ENCODE measurements around the gene TBC1D12.
"Not testable (repeated sequence)": the region's sequence is repeated elsewhere in the genome, so short reads cannot be mapped to it uniquely, and the experiment has no call there.

Gene TBC1D12

GRCh38 chr10:94490789-94491039, 88.4 kb downstream of the TBC1D12 start:
- Histone ChIP-seq H3K4me3 (ENCODE audit: extremely low read depth, insufficient read depth, low read length, poor library complexity, severe bottlenecking) (no peak overlapping the region), H3K9me3 (ENCODE audit: control insufficient read depth, low read length) (no peaks in the 10 kb centered on the region), H3K36me3 (ENCODE audit: control insufficient read depth, insufficient read depth, low read length) (no peaks in the 10 kb centered on the region), H3K4me1 (ENCODE audit: control insufficient read depth, insufficient read depth, low read length, poor library complexity, severe bottlenecking) (no peaks in the 10 kb centered on the region), H3K27ac (ENCODE audit: low read depth, low read length, severe bottlenecking) (no peak overlapping the region)

- Histone ChIP-seq H3K27ac (ENCODE audit: low read depth, low read length, severe bottlenecking) (no peak overlapping the region), H3K36me3 (ENCODE audit: control insufficient read depth, insufficient read depth, low read length) (no peaks in the 10 kb centered on the region), H3K4me1 (ENCODE audit: control insufficient read depth, insufficient read depth, low read length, poor library complexity, severe bottlenecking) (no peaks in the 10 kb centered on the region), H3K9me3 (ENCODE audit: control insufficient read depth, low read length) (no peaks in the 10 kb centered on the region), H3K4me3 (ENCODE audit: extremely low read depth, insufficient read depth, low read length, poor library complexity, severe bottlenecking) (no peak overlapping the region)
- 43% methylated on average over 1 of the region's 2 CpGs; no CpG with 5 or more reads in 1 of the 2 experiments for WGBS, 2 experiments (ENCODE audit: insufficient coverage in 2 of 2)
These were observed 91.1 kb downstream of the TBC1D12 start for GRCh38 chr10:94493463-94493862.

- Histone ChIP-seq H3K4me1 (ENCODE audit: control insufficient read depth, insufficient read depth, low read length, poor library complexity, severe bottlenecking) (no peaks in the 10 kb centered on the region), H3K36me3 (ENCODE audit: control insufficient read depth, insufficient read depth, low read length) (no peaks in the 10 kb centered on the region), H3K27ac (ENCODE audit: low read depth, low read length, severe bottlenecking) (no peak overlapping the region), H3K4me3 (ENCODE audit: extremely low read depth, insufficient read depth, low read length, poor library complexity, severe bottlenecking) (no peak overlapping the region), H3K9me3 (ENCODE audit: control insufficient read depth, low read length) (no peaks in the 10 kb centered on the region)
- WGBS, 2 experiments (ENCODE audit: insufficient coverage in 2 of 2), result 96 to 100% methylated on average over 3 of the region's 4 CpGs
These were observed 93.7 kb downstream of the TBC1D12 start for GRCh38 chr10:94496010-94496409.

- WGBS, 2 experiments (ENCODE audit: insufficient coverage in 2 of 2), result 82% methylated on average over 1 of the region's 3 CpGs; no CpG with 5 or more reads in 1 of the 2 experiments
- Histone ChIP-seq H3K4me1 (ENCODE audit: control insufficient read depth, insufficient read depth, low read length, poor library complexity, severe bottlenecking) (no peaks in the 10 kb centered on the region), H3K36me3 (ENCODE audit: control insufficient read depth, insufficient read depth, low read length) (no peaks in the 10 kb centered on the region), H3K9me3 (ENCODE audit: control insufficient read depth, low read length) (no peaks in the 10 kb centered on the region), H3K4me3 (ENCODE audit: extremely low read depth, insufficient read depth, low read length, poor library complexity, severe bottlenecking) (no peak overlapping the region), H3K27ac (ENCODE audit: low read depth, low read length, severe bottlenecking) (no peak overlapping the region)
These were observed 94.3 kb downstream of the TBC1D12 start for GRCh38 chr10:94496646-94497045.

GRCh38 chr10:94500063-94500462, 97.7 kb downstream of the TBC1D12 start:
- no peak overlapping the region for H3K27ac ChIP-seq (ENCODE audit: low read depth, low read length, severe bottlenecking)
- H3K4me3 ChIP-seq (ENCODE audit: extremely low read depth, insufficient read depth, low read length, poor library complexity, severe bottlenecking), result no peak overlapping the region
- H3K9me3 ChIP-seq (ENCODE audit: control insufficient read depth, low read length), result no peaks in the 10 kb centered on the region
- no peaks in the 10 kb centered on the region for H3K36me3 ChIP-seq (ENCODE audit: control insufficient read depth, insufficient read depth, low read length)
- WGBS, 2 experiments (ENCODE audit: insufficient coverage in 2 of 2), result no CpG with 5 or more reads among the region's 5 CpGs
- H3K4me1 ChIP-seq (ENCODE audit: control insufficient read depth, insufficient read depth, low read length, poor library complexity, severe bottlenecking), result no peaks in the 10 kb centered on the region

GRCh38 chr10:94521276-94522250, 119.2 kb downstream of the TBC1D12 start:
- H3K4me3 ChIP-seq (ENCODE audit: extremely low read depth, insufficient read depth, low read length, poor library complexity, severe bottlenecking), result no peak overlapping the region
- H3K9me3 ChIP-seq (ENCODE audit: control insufficient read depth, low read length), result no peaks in the 10 kb centered on the region
- 66 to 100% methylated on average over 2 of the region's 5 CpGs for WGBS, 2 experiments (ENCODE audit: insufficient coverage in 2 of 2)
- H3K36me3 ChIP-seq (ENCODE audit: control insufficient read depth, insufficient read depth, low read length), result no peaks in the 10 kb centered on the region
- no peak overlapping the region for H3K27ac ChIP-seq (ENCODE audit: low read depth, low read length, severe bottlenecking)
- no peaks in the 10 kb centered on the region for H3K4me1 ChIP-seq (ENCODE audit: control insufficient read depth, insufficient read depth, low read length, poor library complexity, severe bottlenecking)

GRCh38 chr10:94524146-94524545, 121.8 kb downstream of the TBC1D12 start:
- Histone ChIP-seq H3K36me3 (ENCODE audit: control insufficient read depth, insufficient read depth, low read length) (no peaks in the 10 kb centered on the region), H3K4me3 (ENCODE audit: extremely low read depth, insufficient read depth, low read length, poor library complexity, severe bottlenecking) (no peak overlapping the region), H3K9me3 (ENCODE audit: control insufficient read depth, low read length) (no peaks in the 10 kb centered on the region), H3K27ac (ENCODE audit: low read depth, low read length, severe bottlenecking) (no peak overlapping the region), H3K4me1 (ENCODE audit: control insufficient read depth, insufficient read depth, low read length, poor library complexity, severe bottlenecking) (no peaks in the 10 kb centered on the region)
- WGBS, 2 experiments (ENCODE audit: insufficient coverage in 2 of 2), result 92 to 95% methylated on average over 4 to 5 of the region's 7 CpGs

GRCh38 chr10:94524711-94525110, 122.4 kb downstream of the TBC1D12 start:
- H3K9me3 ChIP-seq (ENCODE audit: control insufficient read depth, low read length), result no peaks in the 10 kb centered on the region
- no peaks in the 10 kb centered on the region for H3K36me3 ChIP-seq (ENCODE audit: control insufficient read depth, insufficient read depth, low read length)
- WGBS, 2 experiments (ENCODE audit: insufficient coverage in 2 of 2), result no CpG with 5 or more reads among the region's 5 CpGs
- no peak overlapping the region for H3K4me3 ChIP-seq (ENCODE audit: extremely low read depth, insufficient read depth, low read length, poor library complexity, severe bottlenecking)
- no peaks in the 10 kb centered on the region for H3K4me1 ChIP-seq (ENCODE audit: control insufficient read depth, insufficient read depth, low read length, poor library complexity, severe bottlenecking)
- no peak overlapping the region for H3K27ac ChIP-seq (ENCODE audit: low read depth, low read length, severe bottlenecking)

- not testable (repeated sequence) for H3K4me1 ChIP-seq (ENCODE audit: control insufficient read depth, insufficient read depth, low read length, poor library complexity, severe bottlenecking); H3K4me3 ChIP-seq (ENCODE audit: extremely low read depth, insufficient read depth, low read length, poor library complexity, severe bottlenecking); H3K9me3 ChIP-seq (ENCODE audit: control insufficient read depth, low read length); H3K27ac ChIP-seq (ENCODE audit: low read depth, low read length, severe bottlenecking); H3K36me3 ChIP-seq (ENCODE audit: control insufficient read depth, insufficient read depth, low read length)
These were observed 129.2 kb downstream of the TBC1D12 start for GRCh38 chr10:94531550-94531949.

GRCh38 chr10:94533027-94533426, 130.7 kb downstream of the TBC1D12 start:
- WGBS, 2 experiments (ENCODE audit: insufficient coverage in 2 of 2), result 100% methylated on average over 1 of the region's 1 CpG; no CpG with 5 or more reads in 1 of the 2 experiments
- Histone ChIP-seq H3K36me3 (ENCODE audit: control insufficient read depth, insufficient read depth, low read length) (no peaks in the 10 kb centered on the region), H3K9me3 (ENCODE audit: control insufficient read depth, low read length) (no peaks in the 10 kb centered on the region), H3K4me1 (ENCODE audit: control insufficient read depth, insufficient read depth, low read length, poor library complexity, severe bottlenecking) (no peaks in the 10 kb centered on the region), H3K4me3 (ENCODE audit: extremely low read depth, insufficient read depth, low read length, poor library complexity, severe bottlenecking) (no peak overlapping the region), H3K27ac (ENCODE audit: low read depth, low read length, severe bottlenecking) (no peak overlapping the region)

GRCh38 chr10:94542282-94542681, 139.9 kb downstream of the TBC1D12 start:
- not testable (repeated sequence) for H3K27ac ChIP-seq (ENCODE audit: low read depth, low read length, severe bottlenecking); H3K4me3 ChIP-seq (ENCODE audit: extremely low read depth, insufficient read depth, low read length, poor library complexity, severe bottlenecking); H3K9me3 ChIP-seq (ENCODE audit: control insufficient read depth, low read length); H3K4me1 ChIP-seq (ENCODE audit: control insufficient read depth, insufficient read depth, low read length, poor library complexity, severe bottlenecking); H3K36me3 ChIP-seq (ENCODE audit: control insufficient read depth, insufficient read depth, low read length)
- WGBS, 2 experiments (ENCODE audit: insufficient coverage in 2 of 2), result 100% methylated on average over 1 of the region's 2 CpGs; no CpG with 5 or more reads in 1 of the 2 experiments

Measured in mesodermal cell (in vitro differentiated cells).